WTC11 (cell line): ENCODE data around the gene MAGEA11. TPM values are rescaled to one million over a fixed set of nuclear protein-coding genes. Genes with fewer than 3 reads are reported as not detected.
A peak's percentile ranks its signal among the peaks of the same experiment; 100 is the strongest.

ENCODE experiments used
- ATAC-seq: fragments of 200-7000 bp; cut with Tn5 transposase; 2 replicates; pipeline ENCODE4 v1.10.0; 2021; ENCODE audit warnings: mild to moderate bottlenecking, moderate library complexity
- CTCF ChIA-PET: fragments of 300-600 bp; sonication (Branson Sonifier 250); formaldehyde crosslinking; loops from one replicate; lab custom pipeline; 2021; ENCODE audit warnings: antibody characterized with exemption; lab: Charles Lee
- POLR2A ChIA-PET: fragments of 350-600 bp; sonication (Branson Sonifier 250); formaldehyde crosslinking; loops from one replicate; lab custom pipeline; 2021; ENCODE audit warnings: antibody characterized with exemption; lab: Charles Lee
- DNase-seq: peaks from one replicate; pipeline ENCODE4 v3.0.0; 2021; ENCODE audit warnings: low spot score
- H3K27ac Mint-ChIP-seq: 2 replicates; pipeline ENCODE4 v1.8.0; 2021; ENCODE audit warnings: mixed read lengths
- H3K27me3 Mint-ChIP-seq: 2 replicates; pipeline ENCODE4 v1.8.0; 2021; ENCODE audit warnings: low read depth, mild to moderate bottlenecking, moderate library complexity, mixed read lengths
- H3K36me3 Mint-ChIP-seq: 2 replicates; pipeline ENCODE4 v1.8.0; 2021; ENCODE audit warnings: mixed read lengths
- H3K4me1 Mint-ChIP-seq: 2 replicates; pipeline ENCODE4 v1.8.0; 2022; ENCODE audit warnings: mixed read lengths
- H3K4me3 Mint-ChIP-seq: 2 replicates; pipeline ENCODE4 v1.8.0; 2021; ENCODE audit warnings: mild to moderate bottlenecking, moderate library complexity, mixed read lengths
- H3K9me3 Mint-ChIP-seq: 2 replicates; pipeline ENCODE4 v1.8.0; 2021; ENCODE audit warnings: mixed read lengths
- CBFB ChIP-seq: sonication (generic); formaldehyde crosslinking; IDR thresholded peaks from 2 replicates; pipeline ENCODE4 v1.8.1; 2022; ENCODE audit warnings: mild to moderate bottlenecking, low read depth, missing genetic modification reagents
- CREB1 ChIP-seq: sonication (generic); formaldehyde crosslinking; IDR thresholded peaks from 2 replicates; pipeline ENCODE4 v1.8.0; 2023; ENCODE audit warnings: mild to moderate bottlenecking, missing genetic modification reagents
- FOXJ3 ChIP-seq: sonication (generic); formaldehyde crosslinking; IDR thresholded peaks from 2 replicates; pipeline ENCODE4 v1.9.0; 2021; ENCODE audit warnings: missing genetic modification reagents, mild to moderate bottlenecking, borderline replicate concordance
- FOXK1 ChIP-seq: sonication (generic); formaldehyde crosslinking; IDR thresholded peaks from 2 replicates; pipeline ENCODE4 v1.8.0; 2022; ENCODE audit warnings: mild to moderate bottlenecking, moderate library complexity, missing genetic modification reagents
- IRF2 ChIP-seq: sonication (generic); formaldehyde crosslinking; IDR thresholded peaks from 2 replicates; pipeline ENCODE4 v1.8.0; 2022; ENCODE audit warnings: low read depth, missing genetic modification reagents, borderline replicate concordance
- NR2C2 ChIP-seq: sonication (generic); formaldehyde crosslinking; IDR thresholded peaks from 2 replicates; pipeline ENCODE4 v1.8.0; 2022; ENCODE audit warnings: mild to moderate bottlenecking, missing genetic modification reagents
- SMAD4 ChIP-seq: sonication (generic); formaldehyde crosslinking; IDR thresholded peaks from 2 replicates; pipeline ENCODE4 v1.8.0; 2022; ENCODE audit warnings: mild to moderate bottlenecking, missing genetic modification reagents
- TEAD4 ChIP-seq: sonication (generic); formaldehyde crosslinking; IDR thresholded peaks from 2 replicates; pipeline ENCODE4 v1.8.0; 2022; ENCODE audit warnings: mild to moderate bottlenecking, missing genetic modification reagents
- ZNF219 ChIP-seq: sonication (generic); formaldehyde crosslinking; IDR thresholded peaks from 2 replicates; pipeline ENCODE4 v1.8.0; 2023; ENCODE audit warnings: missing genetic modification reagents, mild to moderate bottlenecking, borderline replicate concordance
- total RNA-seq: library from RNA; stranded (reverse); gene quantifications from 3 replicates; pipeline ENCODE4 v1.2.3, GENCODE V29; 2021
- TF ChIP-seq, protein P1 (sequence below): sonication (generic); formaldehyde crosslinking; IDR thresholded peaks from 2 replicates; pipeline ENCODE4 v1.8.0; 2022; ENCODE audit warnings: mild to moderate bottlenecking, missing genetic modification reagents
- TF ChIP-seq, protein P2 (sequence below): sonication (generic); formaldehyde crosslinking; IDR thresholded peaks from 2 replicates; pipeline ENCODE4 v1.8.1; 2023; ENCODE audit warnings: mild to moderate bottlenecking, missing genetic modification reagents, moderate library complexity
- TF ChIP-seq, protein P3 (sequence below): sonication (generic); formaldehyde crosslinking; IDR thresholded peaks from 2 replicates; pipeline ENCODE4 v1.8.1; 2022; ENCODE audit warnings: missing genetic modification reagents, borderline replicate concordance
- TF ChIP-seq, protein P4 (sequence below): sonication (generic); formaldehyde crosslinking; conservative IDR thresholded peaks from 2 replicates; pipeline ENCODE4 v1.8.1; 2022; ENCODE audit warnings: mild to moderate bottlenecking, missing genetic modification reagents
- TF ChIP-seq, protein P5 (sequence below): sonication (generic); formaldehyde crosslinking; IDR thresholded peaks from 2 replicates; pipeline ENCODE4 v1.8.1; 2023; ENCODE audit warnings: mild to moderate bottlenecking, missing genetic modification reagents
- TF ChIP-seq, protein P6 (sequence below): fragments of 200-600 bp; IDR thresholded peaks from 2 replicates; pipeline ENCODE4 v1.8.0; 2022; ENCODE audit warnings: antibody characterized with exemption
- TF ChIP-seq, protein P7 (sequence below): sonication (generic); formaldehyde crosslinking; IDR thresholded peaks from 2 replicates; pipeline ENCODE4 v1.8.0; 2023; ENCODE audit warnings: mild to moderate bottlenecking, missing genetic modification reagents
- TF ChIP-seq, protein P8 (sequence below): sonication (generic); formaldehyde crosslinking; IDR thresholded peaks from 2 replicates; pipeline ENCODE4 v1.8.0; 2022; ENCODE audit warnings: mild to moderate bottlenecking, missing genetic modification reagents

The MAGEA11 gene
- total RNA-seq, 1 experiment from 2014 or later = not detected

DNA sequence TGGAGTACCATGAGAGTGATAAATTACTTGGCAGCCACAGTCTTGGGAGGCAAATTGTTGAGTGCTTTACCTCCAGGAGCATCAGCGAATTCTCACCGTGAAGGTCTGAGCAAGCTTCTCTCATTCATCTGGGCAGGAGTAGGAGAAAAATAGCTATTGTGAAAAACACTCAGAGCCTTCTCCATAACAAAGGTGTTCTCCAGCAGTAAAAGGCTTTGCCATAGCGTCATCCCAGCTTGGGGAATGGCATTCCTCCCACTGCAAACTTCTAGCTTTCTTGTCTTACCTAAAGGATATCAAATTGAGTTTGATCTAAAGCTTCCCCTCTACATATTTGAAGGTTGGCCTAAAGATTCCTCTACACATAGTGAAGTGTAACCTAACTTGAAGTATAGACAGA is 29.8 kb upstream of the MAGEA11 start:
- Mint-ChIP-seq H3K36me3 (0 out of 2 replicates have a peak, but pooled peaks cover 4% of the 10 kb centered on the region), H3K4me1 (peaks cover 33% of the 10 kb centered on the region), H3K9me3 (peaks cover 8% of the 10 kb centered on the region), H3K27me3 (peaks cover 30% of the 10 kb centered on the region)
- POLR2A ChIA-PET = interaction anchor here (1.0 kb wide), 1 partner anchor 143 kb away, joined by 3 read pairs; no protein-coding TSS in a partner anchor
- TF ChIP-seq, protein P1, sequence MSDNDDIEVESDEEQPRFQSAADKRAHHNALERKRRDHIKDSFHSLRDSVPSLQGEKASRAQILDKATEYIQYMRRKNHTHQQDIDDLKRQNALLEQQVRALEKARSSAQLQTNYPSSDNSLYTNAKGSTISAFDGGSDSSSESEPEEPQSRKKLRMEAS (CRISPR knock-in tag) = no peak
- no peak for TF ChIP-seq TEAD4 (CRISPR knock-in tag)
- TF ChIP-seq, protein P2, sequence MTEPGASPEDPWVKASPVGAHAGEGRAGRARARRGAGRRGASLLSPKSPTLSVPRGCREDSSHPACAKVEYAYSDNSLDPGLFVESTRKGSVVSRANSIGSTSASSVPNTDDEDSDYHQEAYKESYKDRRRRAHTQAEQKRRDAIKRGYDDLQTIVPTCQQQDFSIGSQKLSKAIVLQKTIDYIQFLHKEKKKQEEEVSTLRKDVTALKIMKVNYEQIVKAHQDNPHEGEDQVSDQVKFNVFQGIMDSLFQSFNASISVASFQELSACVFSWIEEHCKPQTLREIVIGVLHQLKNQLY (CRISPR knock-in tag) = no peak
- TF ChIP-seq, all 79 proteins: peak for 0
- DNase-seq (no peak), ATAC-seq (peak; percentile 84)
- H3K4me3 Mint-ChIP-seq = no peak overlapping the region
- CTCF ChIA-PET = interaction anchor here (1.3 kb wide), 1 partner anchor 170 kb away, joined by 6 read pairs; no protein-coding TSS in a partner anchor
- 0 out of 2 replicates have a peak overlapping the region, but pooled peaks have one; percentile 57 for H3K27ac Mint-ChIP-seq

DNA sequence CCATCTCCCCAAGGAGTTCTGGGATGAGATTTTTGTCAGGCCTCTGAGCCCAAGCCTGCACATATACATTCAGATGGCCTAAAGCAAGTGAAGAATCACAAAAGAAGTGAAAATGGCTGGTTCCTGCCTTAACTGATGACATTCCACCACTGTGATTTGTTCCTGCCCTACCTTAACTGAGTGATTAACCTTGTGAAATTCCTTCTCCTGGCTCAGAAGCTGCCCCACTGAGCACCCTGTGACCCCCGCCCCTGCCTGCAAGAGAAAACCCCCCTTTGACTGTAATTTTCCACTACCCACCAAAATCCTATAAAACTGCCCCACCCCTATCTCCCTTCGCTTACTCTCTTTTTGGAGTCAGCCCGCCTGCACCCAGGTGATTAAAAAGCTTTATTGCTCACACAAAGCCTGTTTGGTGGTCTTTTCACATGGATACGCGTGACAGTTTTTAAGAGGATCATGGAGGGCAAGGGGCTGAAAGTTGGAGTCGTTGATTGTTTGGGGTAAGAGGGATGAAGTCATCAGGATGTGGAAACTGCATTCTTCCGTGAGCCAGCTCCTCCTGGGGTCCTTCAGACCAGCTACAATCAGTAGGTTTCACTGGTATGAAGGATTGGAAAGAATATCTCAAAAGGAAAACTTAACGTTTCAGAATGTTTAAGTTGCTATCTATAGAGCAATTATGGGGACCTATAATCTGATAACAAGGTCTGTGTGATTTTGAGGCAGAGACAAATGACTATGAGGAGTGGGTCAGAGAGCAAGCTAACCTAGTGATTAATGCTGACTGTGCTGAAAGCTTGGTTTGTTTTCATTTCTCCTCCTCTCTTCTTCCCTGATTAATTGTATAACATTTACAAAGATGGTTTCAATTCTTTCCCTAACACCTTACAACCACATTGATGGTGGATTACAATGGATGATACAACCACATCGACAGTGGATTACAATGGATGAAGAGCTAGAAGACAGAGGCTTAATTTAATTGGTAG is 28.6 kb upstream of the MAGEA11 start:
- Mint-ChIP-seq H3K36me3 (0 out of 2 replicates have a peak, but pooled peaks cover 4% of the 10 kb centered on the region), H3K9me3 (peaks cover 8% of the 10 kb centered on the region), H3K27ac (peak overlapping the region; percentile 88), H3K4me1 (peaks cover 33% of the 10 kb centered on the region), H3K4me3 (no peak overlapping the region)
- ATAC-seq (peak; percentile 53), DNase-seq (no peak)
- ChIA-PET CTCF (interaction anchor here (1.0 to 1.3 kb wide), 1 partner anchor 171 kb away, joined by 4 to 6 read pairs; no protein-coding TSS in a partner anchor), POLR2A (interaction anchor here (0.8 kb wide), 1 partner anchor 150 kb away, joined by 4 read pairs; no protein-coding TSS in a partner anchor)
- TF ChIP-seq FOXJ3 (CRISPR knock-in tag) (no peak), SMAD4 (no peak), FOXK1 (CRISPR knock-in tag) (no peak), NR2C2 (CRISPR knock-in tag) (no peak), ZNF219 (CRISPR knock-in tag) (no peak)
- TF ChIP-seq, protein P3, sequence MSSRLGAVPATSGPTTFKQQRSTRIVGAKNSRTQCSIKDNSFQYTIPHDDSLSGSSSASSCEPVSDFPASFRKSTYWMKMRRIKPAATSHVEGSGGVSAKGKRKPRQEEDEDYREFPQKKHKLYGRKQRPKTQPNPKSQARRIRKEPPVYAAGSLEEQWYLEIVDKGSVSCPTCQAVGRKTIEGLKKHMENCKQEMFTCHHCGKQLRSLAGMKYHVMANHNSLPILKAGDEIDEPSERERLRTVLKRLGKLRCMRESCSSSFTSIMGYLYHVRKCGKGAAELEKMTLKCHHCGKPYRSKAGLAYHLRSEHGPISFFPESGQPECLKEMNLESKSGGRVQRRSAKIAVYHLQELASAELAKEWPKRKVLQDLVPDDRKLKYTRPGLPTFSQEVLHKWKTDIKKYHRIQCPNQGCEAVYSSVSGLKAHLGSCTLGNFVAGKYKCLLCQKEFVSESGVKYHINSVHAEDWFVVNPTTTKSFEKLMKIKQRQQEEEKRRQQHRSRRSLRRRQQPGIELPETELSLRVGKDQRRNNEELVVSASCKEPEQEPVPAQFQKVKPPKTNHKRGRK (CRISPR knock-in tag) = no peak
- TF ChIP-seq, protein P4, sequence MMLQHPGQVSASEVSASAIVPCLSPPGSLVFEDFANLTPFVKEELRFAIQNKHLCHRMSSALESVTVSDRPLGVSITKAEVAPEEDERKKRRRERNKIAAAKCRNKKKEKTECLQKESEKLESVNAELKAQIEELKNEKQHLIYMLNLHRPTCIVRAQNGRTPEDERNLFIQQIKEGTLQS (CRISPR knock-in tag) = no peak
- TF ChIP-seq, protein P5, sequence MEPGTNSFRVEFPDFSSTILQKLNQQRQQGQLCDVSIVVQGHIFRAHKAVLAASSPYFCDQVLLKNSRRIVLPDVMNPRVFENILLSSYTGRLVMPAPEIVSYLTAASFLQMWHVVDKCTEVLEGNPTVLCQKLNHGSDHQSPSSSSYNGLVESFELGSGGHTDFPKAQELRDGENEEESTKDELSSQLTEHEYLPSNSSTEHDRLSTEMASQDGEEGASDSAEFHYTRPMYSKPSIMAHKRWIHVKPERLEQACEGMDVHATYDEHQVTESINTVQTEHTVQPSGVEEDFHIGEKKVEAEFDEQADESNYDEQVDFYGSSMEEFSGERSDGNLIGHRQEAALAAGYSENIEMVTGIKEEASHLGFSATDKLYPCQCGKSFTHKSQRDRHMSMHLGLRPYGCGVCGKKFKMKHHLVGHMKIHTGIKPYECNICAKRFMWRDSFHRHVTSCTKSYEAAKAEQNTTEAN (CRISPR knock-in tag) = no peak
- TF ChIP-seq, all 79 proteins: peak for 0
- H3K27me3 Mint-ChIP-seq = peaks cover 41% of the 10 kb centered on the region

DNA sequence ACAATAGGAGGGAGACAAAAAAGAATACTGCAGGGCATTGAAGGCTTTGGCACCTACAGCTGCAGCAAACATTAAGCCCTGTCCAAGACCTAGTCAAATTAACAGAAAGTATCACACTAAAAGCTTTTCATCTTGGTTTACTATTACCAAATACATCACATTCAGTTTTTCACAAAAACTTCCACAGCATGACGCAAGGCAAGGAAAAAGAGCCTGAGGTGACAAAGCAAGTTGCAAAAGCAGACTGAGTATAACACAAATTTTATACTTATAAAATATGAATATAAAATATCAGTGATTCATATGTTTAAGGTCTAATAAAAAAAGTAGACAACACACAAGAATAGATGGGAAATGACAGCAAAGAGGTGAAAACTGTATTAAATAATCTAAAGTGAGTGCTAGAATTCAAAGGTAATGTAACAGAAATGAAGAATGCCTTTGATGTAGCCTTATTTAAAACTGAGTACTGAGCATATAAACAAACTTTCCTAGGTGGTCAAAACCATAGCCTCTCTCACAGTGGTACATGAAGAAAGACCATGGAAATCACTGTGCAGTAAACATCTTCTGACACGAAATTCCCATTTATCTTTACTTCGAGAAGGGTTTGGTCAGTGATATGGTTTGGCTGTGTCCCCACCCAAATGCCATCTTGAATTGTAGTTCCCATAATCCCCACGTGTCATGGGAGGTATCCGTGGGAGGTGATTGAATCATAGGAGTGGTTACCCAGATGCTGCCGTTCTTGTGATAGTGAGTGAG is 27.7 kb upstream of the MAGEA11 start:
- Mint-ChIP-seq H3K27me3 (peaks cover 41% of the 10 kb centered on the region), H3K4me3 (no peak overlapping the region), H3K36me3 (0 out of 2 replicates have a peak, but pooled peaks cover 4% of the 10 kb centered on the region), H3K4me1 (peaks cover 33% of the 10 kb centered on the region), H3K9me3 (peaks cover 8% of the 10 kb centered on the region), H3K27ac (0 out of 2 replicates have a peak overlapping the region, but pooled peaks have one; percentile 36)
- DNase-seq = no peak
- no peak for ATAC-seq
- ChIA-PET POLR2A (no interaction called here), CTCF (interaction anchor here (1.0 kb wide), 1 partner anchor 172 kb away, joined by 4 read pairs; no protein-coding TSS in a partner anchor)
- TF ChIP-seq CBFB (CRISPR knock-in tag) (no peak), IRF2 (CRISPR knock-in tag) (no peak), CREB1 (CRISPR knock-in tag) (no peak)
- TF ChIP-seq, protein P6, sequence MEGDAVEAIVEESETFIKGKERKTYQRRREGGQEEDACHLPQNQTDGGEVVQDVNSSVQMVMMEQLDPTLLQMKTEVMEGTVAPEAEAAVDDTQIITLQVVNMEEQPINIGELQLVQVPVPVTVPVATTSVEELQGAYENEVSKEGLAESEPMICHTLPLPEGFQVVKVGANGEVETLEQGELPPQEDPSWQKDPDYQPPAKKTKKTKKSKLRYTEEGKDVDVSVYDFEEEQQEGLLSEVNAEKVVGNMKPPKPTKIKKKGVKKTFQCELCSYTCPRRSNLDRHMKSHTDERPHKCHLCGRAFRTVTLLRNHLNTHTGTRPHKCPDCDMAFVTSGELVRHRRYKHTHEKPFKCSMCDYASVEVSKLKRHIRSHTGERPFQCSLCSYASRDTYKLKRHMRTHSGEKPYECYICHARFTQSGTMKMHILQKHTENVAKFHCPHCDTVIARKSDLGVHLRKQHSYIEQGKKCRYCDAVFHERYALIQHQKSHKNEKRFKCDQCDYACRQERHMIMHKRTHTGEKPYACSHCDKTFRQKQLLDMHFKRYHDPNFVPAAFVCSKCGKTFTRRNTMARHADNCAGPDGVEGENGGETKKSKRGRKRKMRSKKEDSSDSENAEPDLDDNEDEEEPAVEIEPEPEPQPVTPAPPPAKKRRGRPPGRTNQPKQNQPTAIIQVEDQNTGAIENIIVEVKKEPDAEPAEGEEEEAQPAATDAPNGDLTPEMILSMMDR = no peak
- TF ChIP-seq, protein P7, sequence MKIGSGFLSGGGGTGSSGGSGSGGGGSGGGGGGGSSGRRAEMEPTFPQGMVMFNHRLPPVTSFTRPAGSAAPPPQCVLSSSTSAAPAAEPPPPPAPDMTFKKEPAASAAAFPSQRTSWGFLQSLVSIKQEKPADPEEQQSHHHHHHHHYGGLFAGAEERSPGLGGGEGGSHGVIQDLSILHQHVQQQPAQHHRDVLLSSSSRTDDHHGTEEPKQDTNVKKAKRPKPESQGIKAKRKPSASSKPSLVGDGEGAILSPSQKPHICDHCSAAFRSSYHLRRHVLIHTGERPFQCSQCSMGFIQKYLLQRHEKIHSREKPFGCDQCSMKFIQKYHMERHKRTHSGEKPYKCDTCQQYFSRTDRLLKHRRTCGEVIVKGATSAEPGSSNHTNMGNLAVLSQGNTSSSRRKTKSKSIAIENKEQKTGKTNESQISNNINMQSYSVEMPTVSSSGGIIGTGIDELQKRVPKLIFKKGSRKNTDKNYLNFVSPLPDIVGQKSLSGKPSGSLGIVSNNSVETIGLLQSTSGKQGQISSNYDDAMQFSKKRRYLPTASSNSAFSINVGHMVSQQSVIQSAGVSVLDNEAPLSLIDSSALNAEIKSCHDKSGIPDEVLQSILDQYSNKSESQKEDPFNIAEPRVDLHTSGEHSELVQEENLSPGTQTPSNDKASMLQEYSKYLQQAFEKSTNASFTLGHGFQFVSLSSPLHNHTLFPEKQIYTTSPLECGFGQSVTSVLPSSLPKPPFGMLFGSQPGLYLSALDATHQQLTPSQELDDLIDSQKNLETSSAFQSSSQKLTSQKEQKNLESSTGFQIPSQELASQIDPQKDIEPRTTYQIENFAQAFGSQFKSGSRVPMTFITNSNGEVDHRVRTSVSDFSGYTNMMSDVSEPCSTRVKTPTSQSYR = no peak
- TF ChIP-seq, protein P8, sequence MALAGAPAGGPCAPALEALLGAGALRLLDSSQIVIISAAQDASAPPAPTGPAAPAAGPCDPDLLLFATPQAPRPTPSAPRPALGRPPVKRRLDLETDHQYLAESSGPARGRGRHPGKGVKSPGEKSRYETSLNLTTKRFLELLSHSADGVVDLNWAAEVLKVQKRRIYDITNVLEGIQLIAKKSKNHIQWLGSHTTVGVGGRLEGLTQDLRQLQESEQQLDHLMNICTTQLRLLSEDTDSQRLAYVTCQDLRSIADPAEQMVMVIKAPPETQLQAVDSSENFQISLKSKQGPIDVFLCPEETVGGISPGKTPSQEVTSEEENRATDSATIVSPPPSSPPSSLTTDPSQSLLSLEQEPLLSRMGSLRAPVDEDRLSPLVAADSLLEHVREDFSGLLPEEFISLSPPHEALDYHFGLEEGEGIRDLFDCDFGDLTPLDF (CRISPR knock-in tag) = no peak
